Stimulated activated CD4-positive, alpha-beta T cell treated with anti-CD3 and anti-CD28 coated beads, Interleukin-4, amount 100 ng/mL, for 4 hours (primary cell): Measurements from ENCODE around the gene ATP10B.
A peak's percentile ranks its signal among the peaks of the same experiment; 100 is the strongest.
"Not testable (repeated sequence)": the region's sequence is repeated elsewhere in the genome, so short reads cannot be mapped to it uniquely, and the experiment has no call there.

Experiments used
- DNase-seq, 2 experiments: peaks; one replicate each; pipeline ENCODE4 v3.0.0-alpha.2; 2020

The ATP10B gene

GRCh38 chr5:160824301-160825001 is 27.6 kb downstream of the ATP10B start:
- DNase-seq = no peak

- DNase-seq = not testable (repeated sequence)
Measured at GRCh38 chr5:160812996-160813395, 39.0 kb downstream of the ATP10B start.

GRCh38 chr5:160805376-160805775 is 46.6 kb downstream of the ATP10B start:
- DNase-seq = no peak

DNA sequence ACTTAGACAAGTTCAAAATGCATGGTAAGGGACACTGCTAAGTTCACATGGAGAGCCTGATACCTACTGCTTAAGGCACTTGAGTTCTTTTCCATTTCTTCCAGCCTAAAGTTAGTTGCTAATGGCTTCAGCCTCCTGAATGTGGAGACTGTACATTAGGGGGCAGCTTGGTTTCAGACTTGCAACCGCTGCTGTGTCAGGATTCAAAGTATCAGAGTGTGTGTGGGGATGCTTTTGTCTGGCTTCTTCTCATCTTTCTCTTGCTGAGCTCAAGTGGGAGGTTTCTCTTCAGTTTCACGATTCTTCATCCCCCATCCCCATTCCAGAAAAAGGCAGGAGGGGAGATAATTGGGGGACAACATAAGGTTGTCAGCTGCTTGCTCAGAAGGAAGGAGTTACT is 49.4 kb downstream of the ATP10B start:
- no peak for DNase-seq

- no peak for DNase-seq
Measured at GRCh38 chr5:160800375-160801275, 51.4 kb downstream of the ATP10B start.

GRCh38 chr5:160799184-160799583 is 52.8 kb downstream of the ATP10B start:
- DNase-seq = no peak

DNA sequence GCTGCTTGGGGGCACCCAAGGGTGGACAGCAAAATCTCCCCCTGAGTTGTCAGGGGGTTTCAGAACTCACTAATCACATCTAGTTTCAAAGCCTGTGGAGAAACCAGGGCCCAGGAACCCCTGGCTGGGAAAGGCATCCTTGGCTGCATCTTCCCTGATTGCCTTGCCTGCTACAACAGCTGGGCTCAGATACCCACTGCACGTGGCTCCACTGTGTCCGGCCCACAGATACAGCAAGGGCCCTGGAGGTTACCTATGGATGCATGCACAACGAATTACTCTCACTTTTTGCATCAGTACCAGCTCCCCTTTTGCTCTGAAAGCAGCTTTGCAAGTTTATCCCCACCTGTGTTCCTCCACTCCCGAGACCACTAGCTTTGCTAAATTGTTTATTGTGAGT is 55.0 kb downstream of the ATP10B start:
- no peak for DNase-seq

DNA sequence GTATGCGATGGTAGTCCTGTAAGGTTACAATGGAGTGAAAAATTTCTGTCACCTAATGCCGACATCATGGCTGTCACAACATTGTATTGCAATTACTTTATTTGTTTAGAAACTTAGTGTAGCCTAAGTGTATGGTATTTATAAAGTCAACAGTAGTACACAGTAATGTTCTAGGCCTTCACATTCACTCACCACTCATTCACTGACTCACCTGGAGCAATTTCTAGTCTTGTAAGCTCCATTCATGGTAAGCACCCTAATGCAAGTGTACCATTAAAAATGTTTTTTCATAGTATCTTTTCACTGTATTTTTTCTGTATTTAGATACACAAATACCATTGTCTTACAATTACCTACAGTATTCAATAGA is 58.5 kb downstream of the ATP10B start:
- no peak for DNase-seq

- DNase-seq = no peak
Measured at GRCh38 chr5:160792732-160793529, 59.1 kb downstream of the ATP10B start.

DNA sequence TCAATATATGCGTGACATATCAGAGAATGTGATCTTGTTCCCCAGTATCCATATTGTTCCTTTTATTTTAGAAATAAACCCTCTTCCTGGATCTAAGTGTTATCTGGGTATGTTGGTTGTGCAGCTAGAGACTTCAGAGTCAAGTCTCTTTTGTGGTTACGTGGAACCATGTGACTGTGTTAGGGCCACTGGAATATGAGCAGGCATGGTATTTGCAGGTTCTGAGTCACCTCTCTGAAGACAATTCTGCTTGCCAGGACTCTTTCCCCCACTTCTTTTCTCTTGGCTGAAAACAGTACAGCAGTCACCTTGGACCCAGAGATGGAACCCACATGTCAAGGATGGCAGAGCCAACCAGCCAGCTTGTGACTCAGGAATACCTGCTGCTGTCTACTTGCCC is 59.7 kb downstream of the ATP10B start:
- no peak for DNase-seq

DNA sequence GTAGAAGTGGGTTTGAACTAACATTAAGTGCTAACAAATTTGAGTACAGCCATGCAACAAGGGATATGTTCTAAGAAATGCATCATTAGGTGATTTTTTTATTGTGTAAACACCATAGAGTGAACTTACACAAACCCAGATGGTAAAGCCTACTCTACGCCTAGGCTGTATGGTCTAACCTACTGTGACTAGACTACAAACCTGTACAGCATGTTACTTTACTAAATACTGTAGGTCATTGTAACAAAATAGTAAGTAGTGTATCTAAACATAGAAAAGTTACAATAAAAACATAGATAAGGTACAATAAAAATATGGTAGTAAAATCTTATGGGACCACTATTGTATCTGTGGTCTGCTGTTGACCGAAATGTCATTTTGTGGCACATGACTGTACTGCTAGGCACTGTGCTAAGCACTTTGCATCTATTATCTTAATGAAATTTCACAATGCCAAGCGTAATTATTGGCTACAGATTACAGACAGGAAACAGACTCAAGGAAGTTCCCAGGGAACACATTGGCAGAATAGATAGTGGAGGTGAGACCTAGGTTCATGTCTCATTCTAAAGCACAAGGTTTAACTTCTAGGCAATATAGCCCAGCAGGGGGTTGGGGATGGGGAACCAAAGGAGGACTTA is 62.7 kb downstream of the ATP10B start:
- DNase-seq = no peak

DNA sequence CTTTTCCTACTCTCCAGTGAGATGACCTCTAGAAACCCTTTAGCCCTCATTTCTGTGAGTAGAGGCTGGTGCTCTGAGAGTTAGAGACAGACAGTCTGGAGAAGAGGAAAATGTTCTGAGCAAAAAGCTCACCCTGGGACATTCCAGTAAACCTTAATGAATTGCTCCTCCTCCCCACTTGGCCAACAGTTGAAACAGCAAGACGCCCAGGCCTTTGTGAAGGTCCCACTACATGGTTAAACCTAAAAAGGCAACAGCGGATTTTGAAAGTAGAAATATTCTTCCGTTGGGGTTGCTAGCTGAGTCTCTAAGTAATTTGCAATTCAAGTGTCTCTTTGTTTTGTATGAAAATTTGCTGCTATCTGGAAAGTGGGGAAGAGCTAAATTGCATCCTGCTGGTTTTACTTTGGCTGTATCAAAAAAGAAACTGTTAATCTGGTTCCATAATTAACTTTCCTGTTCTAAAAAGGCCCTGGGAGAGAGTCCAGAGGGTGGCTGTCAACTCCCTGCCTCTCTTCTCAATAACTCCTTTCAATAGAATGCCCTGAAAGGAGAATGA is 63.8 kb downstream of the ATP10B start:
- no peak for DNase-seq

- peak in 1 of 2 experiments; percentile 1 for DNase-seq
Measured at GRCh38 chr5:160787240-160787639, 64.8 kb downstream of the ATP10B start.

DNA sequence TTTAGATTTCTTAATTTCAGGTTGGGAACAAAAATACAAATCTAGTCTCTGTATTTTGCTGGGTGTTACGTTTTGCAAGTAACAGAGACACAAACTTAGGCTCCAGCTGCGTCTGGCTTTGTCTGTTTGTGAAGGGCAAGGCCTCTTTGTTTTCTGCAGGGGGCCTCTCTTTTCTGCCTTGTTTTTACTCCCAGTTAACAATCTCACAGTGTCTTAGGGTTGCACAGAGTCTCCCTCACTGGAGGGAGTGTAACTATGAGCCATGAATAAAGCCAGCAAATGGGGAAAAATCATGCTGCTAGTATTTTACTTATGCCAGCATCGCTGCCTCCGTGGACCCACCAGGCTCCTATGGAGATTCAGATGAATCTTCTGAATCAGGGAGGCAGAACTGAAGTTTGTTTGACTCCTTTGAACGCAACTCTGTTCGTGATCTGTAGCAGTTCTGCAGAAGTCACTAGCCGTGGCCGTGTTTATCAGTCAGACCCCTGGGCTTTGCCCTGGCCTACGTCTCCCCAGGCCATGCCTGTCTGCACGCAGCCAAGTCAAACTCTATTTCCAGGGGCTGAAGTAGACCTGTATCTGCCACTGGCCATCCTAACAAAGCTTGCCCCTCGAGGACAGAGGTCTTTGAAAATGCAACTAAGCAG is 77.2 kb downstream of the ATP10B start:
- DNase-seq = no peak

GRCh38 chr5:160773646-160774410 is 78.2 kb downstream of the ATP10B start:
- no peak for DNase-seq

- DNase-seq = no peak
Measured at GRCh38 chr5:160772854-160773253, 79.2 kb downstream of the ATP10B start.

GRCh38 chr5:160770718-160771117 is 81.3 kb downstream of the ATP10B start:
- DNase-seq = no peak

DNA sequence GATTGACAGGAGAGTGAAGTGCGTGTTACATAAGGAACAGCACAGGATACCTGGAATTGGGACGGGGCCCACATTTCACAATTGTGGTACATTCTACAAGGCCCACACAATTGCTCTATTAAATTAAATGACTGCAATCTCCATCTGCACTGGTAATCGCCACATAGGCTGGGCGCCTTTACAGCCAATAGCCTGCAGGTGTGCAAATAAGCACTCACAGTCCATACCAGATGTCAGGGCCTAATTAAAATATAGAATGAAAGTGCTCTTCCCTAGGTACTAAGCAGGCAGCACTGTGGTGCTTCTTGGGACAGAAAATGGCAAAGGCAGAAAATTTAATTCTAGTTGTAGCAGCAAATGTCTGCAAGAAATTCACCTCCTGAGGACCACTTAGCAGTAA is 82.7 kb downstream of the ATP10B start:
- no peak for DNase-seq

- DNase-seq = no peak
Measured at GRCh38 chr5:160767062-160767461, 84.9 kb downstream of the ATP10B start.

- DNase-seq = no peak
Measured at GRCh38 chr5:160760008-160760407, 92.0 kb downstream of the ATP10B start.

DNA sequence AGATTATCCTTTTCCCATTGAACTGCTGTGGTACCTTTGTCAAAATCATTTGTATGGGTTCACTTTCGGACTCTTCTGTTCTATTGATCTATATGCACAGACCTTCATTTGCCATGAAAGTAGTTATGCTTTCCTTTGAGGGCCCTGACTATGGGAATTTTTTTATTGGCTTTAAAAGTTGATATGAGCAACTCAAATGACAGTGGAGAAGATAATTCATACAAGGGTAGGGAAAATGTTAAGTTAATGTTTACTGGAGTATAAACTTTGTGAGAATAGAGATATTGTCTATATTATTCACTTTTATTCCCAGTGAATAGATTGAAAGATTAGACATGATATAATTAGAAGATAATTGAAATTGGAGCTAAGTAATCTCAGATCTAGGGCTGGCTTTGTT is 94.8 kb downstream of the ATP10B start:
- no peak for DNase-seq
